ENCODE results near the gene SMARCAL1.
A peak's percentile ranks its signal among the peaks of the same experiment; 100 is the strongest.

The SMARCAL1 gene

GRCh38 chr2:216425008-216425787 is 12.9 kb downstream of the SMARCAL1 start:
- TF ChIP-seq CTCF (IDR thresholded peaks at IDR 0.05; ENCODE audit: low read depth, low read length, missing control alignments) = no peak
- in situ Hi-C loops (cut with HindIII; ENCODE audit: low pct_ligation_motif_present, low sequenced_read_pairs) = no loop called here
- H3K27ac ChIP-seq = no peak overlapping the region
- H3K27me3 ChIP-seq (replicated peaks) = no peaks in the 10 kb centered on the region
- no peak overlapping the region for H3K4me3 ChIP-seq (ENCODE audit: low read depth, low read length)
- peaks cover 60% of the 10 kb centered on the region for H3K36me3 ChIP-seq (replicated peaks)
- DNase-seq = no peak

- in situ Hi-C loops (cut with HindIII; ENCODE audit: low pct_ligation_motif_present, low sequenced_read_pairs) = no loop called here
- no peaks in the 10 kb centered on the region for H3K27me3 ChIP-seq (replicated peaks)
- H3K4me3 ChIP-seq (ENCODE audit: low read depth, low read length) = no peak overlapping the region
- H3K36me3 ChIP-seq (replicated peaks) = peaks cover 51% of the 10 kb centered on the region
- no peak for DNase-seq
- no peak for TF ChIP-seq CTCF (IDR thresholded peaks at IDR 0.05; ENCODE audit: low read depth, low read length, missing control alignments)
- H3K27ac ChIP-seq = peak overlapping the region; percentile 30
Measured at GRCh38 chr2:216426166-216426777, 14.0 kb downstream of the SMARCAL1 start.

- in situ Hi-C loops (cut with HindIII; ENCODE audit: low pct_ligation_motif_present, low sequenced_read_pairs) = no loop called here
- Histone ChIP-seq H3K27me3 (replicated peaks) (no peaks in the 10 kb centered on the region), H3K36me3 (replicated peaks) (peaks cover 46% of the 10 kb centered on the region), H3K27ac (peak overlapping the region; percentile 30), H3K4me3 (ENCODE audit: low read depth, low read length) (no peak overlapping the region)
- TF ChIP-seq CTCF (IDR thresholded peaks at IDR 0.05; ENCODE audit: low read depth, low read length, missing control alignments) = no peak
- DNase-seq = peak; percentile 66
Measured at GRCh38 chr2:216426938-216427337, 14.7 kb downstream of the SMARCAL1 start.

GRCh38 chr2:216428618-216429350 is 16.5 kb downstream of the SMARCAL1 start:
- H3K27ac ChIP-seq = no peak overlapping the region
- no peak for DNase-seq
- in situ Hi-C loops (cut with HindIII; ENCODE audit: low pct_ligation_motif_present, low sequenced_read_pairs) = no loop called here
- peaks cover 42% of the 10 kb centered on the region for H3K36me3 ChIP-seq (replicated peaks)
- H3K27me3 ChIP-seq (replicated peaks) = no peaks in the 10 kb centered on the region
- TF ChIP-seq CTCF (IDR thresholded peaks at IDR 0.05; ENCODE audit: low read depth, low read length, missing control alignments) = no peak
- H3K4me3 ChIP-seq (ENCODE audit: low read depth, low read length) = no peak overlapping the region

GRCh38 chr2:216429428-216429827 is 17.1 kb downstream of the SMARCAL1 start:
- H3K36me3 ChIP-seq (replicated peaks) = peaks cover 37% of the 10 kb centered on the region

More at GRCh38 chr2:216429428-216429827, 17.1 kb downstream of the SMARCAL1 start:
- no peak for TF ChIP-seq CTCF (IDR thresholded peaks at IDR 0.05; ENCODE audit: low read depth, low read length, missing control alignments)
- no peak overlapping the region for H3K27ac ChIP-seq
- in situ Hi-C loops (cut with HindIII; ENCODE audit: low pct_ligation_motif_present, low sequenced_read_pairs) = no loop called here
- no peak overlapping the region for H3K4me3 ChIP-seq (ENCODE audit: low read depth, low read length)
- no peak for DNase-seq
- H3K27me3 ChIP-seq (replicated peaks) = no peaks in the 10 kb centered on the region

Data from brain microvascular endothelial cell (primary cell).